GM23248 (cell line): ENCODE measurements around the gene KIRREL1.

Experiments
- EZH2 ChIP-seq: fragments of 200-600 bp; sonication (generic); IDR thresholded peaks from 2 replicates; pipeline ENCODE4 v1.6.1; 2018; ENCODE audit warnings: antibody characterized with exemption, mild to moderate bottlenecking; ENCODE audit not compliant: insufficient read depth, poor library complexity, severe bottlenecking
- EZH2phosphoT487 ChIP-seq: fragments of 200-600 bp; sonication (generic); IDR thresholded peaks from 2 replicates; pipeline ENCODE4 v1.6.1; 2018; ENCODE audit warnings: antibody characterized with exemption, moderate library complexity, mild to moderate bottlenecking, low read depth; ENCODE audit not compliant: insufficient read depth

DNA sequence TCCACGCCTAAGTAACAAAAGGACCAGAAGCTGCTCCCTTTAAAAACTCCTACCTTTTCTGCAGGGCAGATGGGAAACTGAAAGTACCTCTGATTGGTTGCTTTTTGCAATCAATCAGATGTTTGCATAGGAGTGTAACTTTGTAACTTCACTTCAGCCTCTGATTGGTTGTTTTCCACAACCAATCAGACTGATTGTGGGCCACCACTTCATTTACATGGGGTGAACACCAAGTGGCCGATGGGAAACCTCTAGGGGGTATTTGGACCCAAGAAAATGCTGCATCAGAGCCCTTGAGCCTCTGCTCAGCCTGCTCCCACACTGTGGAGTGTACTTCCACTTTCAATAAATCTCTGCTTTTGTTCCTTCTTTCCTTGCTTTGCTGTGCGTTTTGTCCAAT lies 154.4 kb downstream of the KIRREL1 start:
- TF ChIP-seq EZH2 (no peak), EZH2phosphoT487 (no peak)
